Measurements from ENCODE around the gene SLC39A9. TPM values are rescaled to one million over a fixed set of nuclear protein-coding genes. Genes with fewer than 3 reads are reported as not detected.

The SLC39A9 gene
- polyA plus RNA-seq, 2 of the 4 experiments (the other 2 are of a cell fraction): 41.7 to 116 TPM

- no peak overlapping the region for H3K27ac ChIP-seq
- no peaks in the 10 kb centered on the region for H3K4me1 ChIP-seq
- ChIA-PET CTCF (interaction anchor here (0.6 to 8.6 kb wide), 45 partner anchors 7 to 487 kb away, joined by 3 to 95 read pairs (median 4); partner anchors contain the start of genes GALNT16 and SLC39A9), POLR2A (interaction anchor here (2.1 kb wide), 1 partner anchor 62 kb away, joined by 9 read pairs; the partner anchor contains the start of genes ERH and SLC39A9)
- no peak overlapping the region for H3K4me3 ChIP-seq
- no peaks in the 10 kb centered on the region for H3K9me3 ChIP-seq
- peak; percentile 79 to 85 for DNase-seq (ENCODE audit: low read depth in 1 of 2, low spot score in 1 of 2)
- 27% methylated on average over 4 of the region's 4 CpGs for WGBS (ENCODE audit: missing lambda C conversion rate)
- peak; percentile 98 for ATAC-seq
- no peak overlapping the region for H3K4me2 ChIP-seq
- FAIRE-seq: peak; percentile 83
- no peak for TF ChIP-seq CHD2 (IDR thresholded peaks at IDR 0.05; ENCODE audit: low read length, partially characterized antibody)
- no peak for TF ChIP-seq EHMT2 (IDR thresholded peaks at IDR 0.05; ENCODE audit: low read depth)
- no peak for TF ChIP-seq CHD4 (IDR thresholded peaks at IDR 0.05; ENCODE audit: borderline replicate concordance)
- TF ChIP-seq HOXB5 (CRISPR knock-in tag; IDR thresholded peaks at IDR 0.05): peak; percentile 87; the same call in 1 of the 2 replicates
- no peak for TF ChIP-seq NFE2L2 (conservative IDR thresholded peaks at IDR 0.05; ENCODE audit: low read length)
- peak; percentile 84 for TF ChIP-seq CTCF (IDR thresholded peaks at IDR 0.05)
- TF ChIP-seq RNF2 (IDR thresholded peaks at IDR 0.05; ENCODE audit: borderline replicate concordance, low read depth): no peak
- no peak for TF ChIP-seq NPAS2 (CRISPR knock-in tag; IDR thresholded peaks at IDR 0.05; ENCODE audit: borderline replicate concordance)
- no peak for TF ChIP-seq PBX3 (IDR thresholded peaks at IDR 0.05)
- no peak for TF ChIP-seq HEYL (CRISPR knock-in tag; IDR thresholded peaks at IDR 0.05)
- peak; percentile 84 for TF ChIP-seq SMC3 (IDR thresholded peaks at IDR 0.05)
- peak; percentile 75 to 80 for TF ChIP-seq RAD21 (conservative IDR thresholded peaks at IDR 0.05 in 1 of 2, IDR thresholded peaks at IDR 0.05 in 1 of 2)
- no peak for TF ChIP-seq MAZ (IDR thresholded peaks at IDR 0.05; ENCODE audit: borderline replicate concordance, low read depth, low read length)
- no peak for TF ChIP-seq PHF8 (IDR thresholded peaks at IDR 0.05; ENCODE audit: borderline replicate concordance, low read depth)
- TF ChIP-seq ZNF302 (CRISPR knock-in tag; IDR thresholded peaks at IDR 0.05): no peak
- no peak for TF ChIP-seq FOXS1 (CRISPR knock-in tag; IDR thresholded peaks at IDR 0.05)
- TF ChIP-seq MYC (IDR thresholded peaks at IDR 0.05; ENCODE audit: borderline replicate concordance, low read length): no peak
- TF ChIP-seq HMGXB4 (CRISPR knock-in tag; IDR thresholded peaks at IDR 0.05; ENCODE audit: borderline replicate concordance): no peak
- no peak for TF ChIP-seq ELK1 (IDR thresholded peaks at IDR 0.05; ENCODE audit: low read depth, low read length)
- no peak for TF ChIP-seq BCL3 (IDR thresholded peaks at IDR 0.05)
- TF ChIP-seq RARB (CRISPR knock-in tag; IDR thresholded peaks at IDR 0.05): no peak
- TF ChIP-seq FOSL2 (IDR thresholded peaks at IDR 0.05): no peak
- peak; percentile 61; the same call in 1 of the 2 replicates for TF ChIP-seq FOSL2 (CRISPR knock-in tag; IDR thresholded peaks at IDR 0.05)
- no peak for TF ChIP-seq KDM5A (IDR thresholded peaks at IDR 0.05)
- TF ChIP-seq JUN (IDR thresholded peaks at IDR 0.05): no peak
Observed at GRCh38 chr14:69460093-69460701, 61.7 kb downstream of the SLC39A9 start.
